Osteoblast (primary cell): ENCODE data around the gene TRMT112. TPM values are rescaled to one million over a fixed set of nuclear protein-coding genes. Genes with fewer than 3 reads are reported as not detected.
"Not testable (repeated sequence)": the region's sequence is repeated elsewhere in the genome, so short reads cannot be mapped to it uniquely, and the experiment has no call there.

Source experiments
- DNase-seq: peaks from one replicate; pipeline ENCODE4 v3.0.0; 2011; ENCODE audit warnings: low spot score, mixed read lengths; ENCODE audit not compliant: insufficient read length; ENCODE audit errors: missing footprints
- H2AFZ ChIP-seq: 2 replicates; pipeline ENCODE4 v1.6.0; 2011; ENCODE audit warnings: mild to moderate bottlenecking, low read length
- H3K27ac ChIP-seq: 2 replicates; pipeline ENCODE4 v1.5.1; 2011; ENCODE audit warnings: mild to moderate bottlenecking, low read depth, low read length, moderate library complexity
- H3K27me3 ChIP-seq: 2 replicates; pipeline ENCODE4 v1.6.0; 2012; ENCODE audit warnings: mild to moderate bottlenecking, control low read depth, inconsistent platforms, low read length, moderate library complexity; ENCODE audit not compliant: insufficient read depth
- H3K36me3 ChIP-seq: 2 replicates; pipeline ENCODE4 v1.5.1; 2011; ENCODE audit warnings: mild to moderate bottlenecking, low read length, control low read depth, moderate library complexity; ENCODE audit not compliant: insufficient read depth
- H3K4me1 ChIP-seq: 2 replicates; pipeline ENCODE4 v1.5.1; 2011; ENCODE audit warnings: mild to moderate bottlenecking, low read length, control low read depth, moderate library complexity; ENCODE audit not compliant: insufficient read depth
- H3K4me2 ChIP-seq: 2 replicates; pipeline ENCODE4 v1.6.0; 2011; ENCODE audit warnings: mild to moderate bottlenecking, low read length; ENCODE audit not compliant: insufficient read depth
- H3K4me3 ChIP-seq: fragments of 200-600 bp; sonication (generic); 3 replicates; pipeline ENCODE4 v1.5.1; 2012; ENCODE audit warnings: mild to moderate bottlenecking, low read length, inconsistent platforms; ENCODE audit not compliant: insufficient read depth
- H3K79me2 ChIP-seq: 2 replicates; pipeline ENCODE4 v1.6.0; 2012; ENCODE audit warnings: mild to moderate bottlenecking, low read length, control low read depth, inconsistent platforms; ENCODE audit not compliant: insufficient read depth
- H3K9me3 ChIP-seq: 2 replicates; pipeline ENCODE4 v1.5.1; 2011; ENCODE audit warnings: low read depth, low read length, control low read depth
- H4K20me1 ChIP-seq: 2 replicates; pipeline ENCODE4 v1.6.0; 2012; ENCODE audit warnings: mild to moderate bottlenecking, low read length, control low read depth; ENCODE audit not compliant: insufficient read depth
- total RNA-seq: library from RNA; depleted of rRNA; stranded (reverse); fragments of >200 nt; gene quantifications from 2 replicates; pipeline ENCODE4 v1.2.3, GENCODE V29; 2012
- TF ChIP-seq, protein P1 (sequence below): IDR thresholded peaks from 2 replicates; pipeline ENCODE4 v1.5.1; 2011; ENCODE audit warnings: mild to moderate bottlenecking, low read depth, low read length, moderate library complexity; ENCODE audit errors: extremely low read depth

The TRMT112 gene
- total RNA-seq, 1 donor: 123 TPM

- peaks cover 33% of the 10 kb centered on the region for H3K79me2 ChIP-seq
- no peak overlapping the region for H2AFZ ChIP-seq
- H3K9me3 ChIP-seq: no peaks in the 10 kb centered on the region
- no peaks in the 10 kb centered on the region for H4K20me1 ChIP-seq
- peaks cover 10% of the 10 kb centered on the region for H3K4me1 ChIP-seq
- H3K27ac ChIP-seq: no peak overlapping the region
- H3K4me3 ChIP-seq: no peak overlapping the region
- H3K36me3 ChIP-seq: peaks cover 13% of the 10 kb centered on the region
- no peaks in the 10 kb centered on the region for H3K27me3 ChIP-seq
- H3K4me2 ChIP-seq: no peak overlapping the region
- DNase-seq: peak; percentile 72
- TF ChIP-seq, protein P1, sequence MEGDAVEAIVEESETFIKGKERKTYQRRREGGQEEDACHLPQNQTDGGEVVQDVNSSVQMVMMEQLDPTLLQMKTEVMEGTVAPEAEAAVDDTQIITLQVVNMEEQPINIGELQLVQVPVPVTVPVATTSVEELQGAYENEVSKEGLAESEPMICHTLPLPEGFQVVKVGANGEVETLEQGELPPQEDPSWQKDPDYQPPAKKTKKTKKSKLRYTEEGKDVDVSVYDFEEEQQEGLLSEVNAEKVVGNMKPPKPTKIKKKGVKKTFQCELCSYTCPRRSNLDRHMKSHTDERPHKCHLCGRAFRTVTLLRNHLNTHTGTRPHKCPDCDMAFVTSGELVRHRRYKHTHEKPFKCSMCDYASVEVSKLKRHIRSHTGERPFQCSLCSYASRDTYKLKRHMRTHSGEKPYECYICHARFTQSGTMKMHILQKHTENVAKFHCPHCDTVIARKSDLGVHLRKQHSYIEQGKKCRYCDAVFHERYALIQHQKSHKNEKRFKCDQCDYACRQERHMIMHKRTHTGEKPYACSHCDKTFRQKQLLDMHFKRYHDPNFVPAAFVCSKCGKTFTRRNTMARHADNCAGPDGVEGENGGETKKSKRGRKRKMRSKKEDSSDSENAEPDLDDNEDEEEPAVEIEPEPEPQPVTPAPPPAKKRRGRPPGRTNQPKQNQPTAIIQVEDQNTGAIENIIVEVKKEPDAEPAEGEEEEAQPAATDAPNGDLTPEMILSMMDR: peak; percentile 36
Observed at GRCh38 chr11:64314146-64314804, 3.1 kb downstream of the TRMT112 start.

GRCh38 chr11:64313491-64314145, 3.7 kb downstream of the TRMT112 start:
- DNase-seq: peak; percentile 22
- TF ChIP-seq, protein P1: no peak
- Histone ChIP-seq H3K27ac (no peak overlapping the region), H3K36me3 (peaks cover 13% of the 10 kb centered on the region), H3K9me3 (no peaks in the 10 kb centered on the region), H4K20me1 (no peaks in the 10 kb centered on the region), H3K4me3 (no peak overlapping the region), H3K4me1 (peaks cover 5% of the 10 kb centered on the region), H3K27me3 (no peaks in the 10 kb centered on the region), H3K79me2 (peaks cover 27% of the 10 kb centered on the region), H2AFZ (no peak overlapping the region), H3K4me2 (no peak overlapping the region)

- no peaks in the 10 kb centered on the region for H4K20me1 ChIP-seq
- no peak overlapping the region for H3K4me3 ChIP-seq
- H3K27ac ChIP-seq: no peak overlapping the region
- peaks cover 5% of the 10 kb centered on the region for H3K4me1 ChIP-seq
- H3K27me3 ChIP-seq: no peaks in the 10 kb centered on the region
- peaks cover 22% of the 10 kb centered on the region for H3K79me2 ChIP-seq
- H3K9me3 ChIP-seq: no peaks in the 10 kb centered on the region
- no peak for DNase-seq
- H3K36me3 ChIP-seq: peaks cover 13% of the 10 kb centered on the region
- H2AFZ ChIP-seq: no peak overlapping the region
- TF ChIP-seq, protein P1: no peak
- no peak overlapping the region for H3K4me2 ChIP-seq
Observed at GRCh38 chr11:64312947-64313346, 4.4 kb downstream of the TRMT112 start.

GRCh38 chr11:64307795-64308194, 9.6 kb downstream of the TRMT112 start:
- H4K20me1 ChIP-seq, H3K9me3 ChIP-seq, H3K36me3 ChIP-seq, H3K4me2 ChIP-seq, H3K4me3 ChIP-seq, H3K27ac ChIP-seq, H2AFZ ChIP-seq, DNase-seq, H3K27me3 ChIP-seq: not testable (repeated sequence)
- H3K4me1 ChIP-seq: peaks cover 15% of the 10 kb centered on the region
- peaks cover 21% of the 10 kb centered on the region for H3K79me2 ChIP-seq
